Fibroblast of skin of right quadriceps (primary cell): ENCODE data around the gene OR7G2.
"Not testable (repeated sequence)": the region's sequence is repeated elsewhere in the genome, so short reads cannot be mapped to it uniquely, and the experiment has no call there.

Source experiments
- DNase-seq: peaks from one replicate; pipeline ENCODE4 v3.0.0-alpha.2; 2013

OR7G2 gene

GRCh38 chr19:9071720-9072119 is 35.6 kb downstream of the OR7G2 start:
- DNase-seq, result not testable (repeated sequence)

DNA sequence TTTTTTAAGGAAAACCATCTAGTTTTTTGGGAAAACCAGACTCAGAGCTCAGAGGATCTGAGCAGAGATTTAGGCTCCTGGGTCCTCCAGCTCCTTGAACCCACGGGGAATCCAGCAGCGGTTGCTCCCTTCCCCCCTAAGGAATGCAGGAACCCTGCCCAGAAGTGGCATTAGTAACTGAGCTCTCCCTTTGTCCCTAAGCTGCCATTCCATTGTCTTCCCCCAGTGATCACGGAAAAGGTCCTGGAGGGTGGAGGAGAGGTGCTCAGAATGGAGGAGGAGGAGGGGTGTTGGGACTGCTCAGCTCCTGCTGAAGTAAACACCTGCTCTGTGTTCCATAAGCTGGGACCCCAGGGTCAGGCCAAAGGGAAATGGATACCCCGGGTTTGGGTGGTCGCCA is 37.2 kb downstream of the OR7G2 start:
- DNase-seq, result no peak

GRCh38 chr19:9065457-9066014 is 41.7 kb downstream of the OR7G2 start:
- DNase-seq, result no peak

DNA sequence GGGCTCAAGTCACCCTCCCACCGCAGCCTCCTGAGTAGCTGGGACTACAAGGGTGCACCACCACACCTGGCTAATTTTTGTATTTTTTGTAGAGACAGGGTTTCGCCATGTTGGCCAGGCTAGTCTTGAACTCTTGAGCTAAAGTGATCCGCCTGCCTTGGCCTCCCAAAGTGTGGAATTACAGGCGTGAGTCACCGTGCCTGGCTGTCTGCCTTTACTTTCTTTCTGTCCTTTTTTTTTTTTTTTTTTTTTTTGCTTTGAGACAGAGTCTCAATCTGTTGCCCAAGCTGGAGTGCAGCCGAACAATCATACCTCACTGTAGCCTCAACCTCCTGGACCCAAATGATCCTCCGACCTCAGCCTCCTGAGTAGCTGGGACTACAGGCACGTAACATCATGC is 45.4 kb downstream of the OR7G2 start:
- no peak for DNase-seq

DNA sequence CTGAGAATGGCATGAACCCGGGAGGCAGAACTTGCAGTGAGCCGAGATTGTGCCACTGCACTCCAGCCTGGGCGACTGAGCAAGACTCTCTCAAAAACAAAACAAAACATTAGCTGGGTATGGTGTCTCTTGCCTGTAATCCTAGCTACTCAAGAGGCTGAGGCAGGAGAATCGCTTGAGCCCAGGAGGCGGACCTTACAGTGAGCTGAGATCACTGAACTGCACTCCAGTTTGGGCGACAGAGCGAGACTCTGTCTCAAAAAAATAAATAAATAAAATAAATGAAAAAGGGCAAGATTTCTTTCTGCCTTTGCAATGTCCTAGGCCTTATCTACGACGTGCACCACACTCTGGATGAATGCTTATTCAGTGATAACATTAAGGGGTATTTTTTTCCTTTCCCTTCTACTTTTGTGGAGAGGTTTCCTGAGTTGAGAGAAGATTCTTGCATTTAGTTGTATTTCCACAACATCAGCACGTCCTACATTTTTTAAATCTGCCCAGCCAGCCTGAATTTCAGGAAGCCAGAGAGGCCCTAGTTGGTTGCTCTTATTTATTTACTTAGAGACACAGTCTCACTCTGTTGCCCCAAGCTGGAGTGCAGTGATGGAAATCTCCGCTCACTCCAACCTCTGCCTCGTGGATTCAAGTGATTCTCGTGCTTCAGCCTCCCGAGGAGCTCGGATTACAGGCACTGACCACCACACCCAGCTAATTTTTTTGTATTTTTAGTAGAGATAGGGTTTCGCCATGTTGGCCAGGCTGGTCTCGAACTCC is 46.5 kb downstream of the OR7G2 start:
- no peak for DNase-seq

GRCh38 chr19:9058905-9059667 is 48.2 kb downstream of the OR7G2 start:
- no peak for DNase-seq

GRCh38 chr19:9057505-9058258 is 49.6 kb downstream of the OR7G2 start:
- DNase-seq, result no peak

DNA sequence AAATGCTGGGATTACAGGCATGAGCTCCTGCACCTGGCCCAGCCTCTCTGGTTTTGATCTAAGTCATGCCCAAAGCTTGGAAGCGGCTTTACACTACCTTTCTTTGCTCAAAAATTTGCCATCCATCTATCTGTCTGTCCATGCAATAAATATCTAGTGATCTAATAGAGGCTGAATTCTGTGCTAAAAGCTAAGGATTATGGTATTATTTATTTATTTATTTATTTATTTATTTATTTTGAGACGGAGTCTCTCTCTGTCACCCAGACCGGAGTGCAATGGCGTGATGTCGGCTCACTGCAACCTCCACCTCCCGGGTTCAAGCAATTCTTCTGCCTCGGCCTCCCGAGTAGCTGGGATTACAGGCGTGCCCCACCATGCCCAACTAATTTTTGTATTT is 51.1 kb downstream of the OR7G2 start:
- DNase-seq, result not testable (repeated sequence)

DNA sequence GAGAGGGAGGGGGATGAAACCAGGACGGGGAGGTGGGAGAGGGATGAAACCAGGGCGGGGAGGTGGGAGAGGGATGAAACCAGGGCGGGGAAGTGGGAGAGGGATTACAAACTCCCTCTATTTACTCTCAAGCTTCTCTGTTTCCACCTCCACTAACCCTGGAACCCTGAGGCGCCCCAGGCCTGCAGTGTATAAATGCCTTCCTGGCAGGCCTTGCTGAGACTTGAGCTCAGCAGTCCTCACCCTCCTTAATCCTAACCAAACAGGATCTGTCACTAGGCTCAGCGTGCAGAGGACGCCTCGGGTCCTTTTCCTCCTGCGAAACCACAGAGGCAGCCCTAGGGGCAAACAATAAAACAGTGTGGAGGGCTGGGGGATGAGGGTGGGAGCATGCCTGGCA is 52.5 kb downstream of the OR7G2 start:
- DNase-seq, result no peak

- no peak for DNase-seq
Observed at GRCh38 chr19:9054207-9054606, 53.1 kb downstream of the OR7G2 start.

DNA sequence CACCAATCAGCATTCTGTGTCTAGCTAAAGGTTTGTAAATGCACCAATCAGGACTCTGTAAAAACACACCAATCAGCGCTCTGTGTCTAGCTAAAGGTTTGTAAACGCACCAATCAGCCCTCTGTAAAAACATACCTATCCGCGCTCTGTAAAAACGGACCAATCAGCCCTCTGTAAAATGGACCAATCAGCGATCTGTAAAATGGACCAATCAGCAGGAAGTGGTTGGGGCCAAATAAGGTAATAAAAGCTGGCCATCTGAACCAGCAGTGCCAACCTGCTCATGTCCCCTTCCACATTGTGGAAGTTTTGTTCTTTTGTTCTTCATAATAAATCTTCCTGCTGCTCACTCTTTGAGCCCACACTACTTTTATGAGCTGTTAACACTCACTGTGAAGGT is 53.6 kb downstream of the OR7G2 start:
- DNase-seq, result not testable (repeated sequence)

DNA sequence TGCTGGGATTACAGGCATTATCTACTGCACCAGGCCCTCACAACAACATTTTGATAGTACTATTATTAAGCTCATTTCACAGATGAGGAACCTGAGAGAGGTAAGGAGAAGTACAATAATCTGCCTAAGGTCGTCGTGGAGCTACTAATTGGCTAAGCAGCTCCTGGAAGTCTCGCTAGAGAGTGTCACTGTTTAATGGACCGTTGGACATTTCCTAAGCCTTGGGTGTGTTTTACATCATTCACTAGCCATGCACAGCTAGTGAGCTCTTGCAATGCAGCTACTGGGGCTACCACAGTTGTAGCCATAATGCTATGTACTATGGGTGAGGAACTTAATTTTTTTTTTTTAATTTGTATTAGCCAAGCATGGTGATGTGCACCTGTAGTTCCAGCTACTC is 54.4 kb downstream of the OR7G2 start:
- DNase-seq, result no peak
